ENCODE data around the gene GSN. TPM values are rescaled to one million over a fixed set of nuclear protein-coding genes. Genes with fewer than 3 reads are reported as not detected.

Gene GSN
- total RNA-seq, 1 donor from 2014 or later: 291 TPM

- no peaks in the 10 kb centered on the region for H3K27me3 Mint-ChIP-seq (ENCODE audit: low read depth)
- H3K4me3 Mint-ChIP-seq (ENCODE audit: unreplicated experiment): peak overlapping the region; percentile 44
- H3K27ac Mint-ChIP-seq (ENCODE audit: unreplicated experiment): peak overlapping the region; percentile 83
- H3K36me3 Mint-ChIP-seq (ENCODE audit: low read depth): peaks cover 18% of the 10 kb centered on the region
- peak; percentile 60 for DNase-seq (ENCODE audit: low spot score)
- H3K4me1 Mint-ChIP-seq (ENCODE audit: low read depth): peaks cover 50% of the 10 kb centered on the region
- H3K9me3 Mint-ChIP-seq (ENCODE audit: low read depth): no peaks in the 10 kb centered on the region
- TF ChIP-seq, protein P1, sequence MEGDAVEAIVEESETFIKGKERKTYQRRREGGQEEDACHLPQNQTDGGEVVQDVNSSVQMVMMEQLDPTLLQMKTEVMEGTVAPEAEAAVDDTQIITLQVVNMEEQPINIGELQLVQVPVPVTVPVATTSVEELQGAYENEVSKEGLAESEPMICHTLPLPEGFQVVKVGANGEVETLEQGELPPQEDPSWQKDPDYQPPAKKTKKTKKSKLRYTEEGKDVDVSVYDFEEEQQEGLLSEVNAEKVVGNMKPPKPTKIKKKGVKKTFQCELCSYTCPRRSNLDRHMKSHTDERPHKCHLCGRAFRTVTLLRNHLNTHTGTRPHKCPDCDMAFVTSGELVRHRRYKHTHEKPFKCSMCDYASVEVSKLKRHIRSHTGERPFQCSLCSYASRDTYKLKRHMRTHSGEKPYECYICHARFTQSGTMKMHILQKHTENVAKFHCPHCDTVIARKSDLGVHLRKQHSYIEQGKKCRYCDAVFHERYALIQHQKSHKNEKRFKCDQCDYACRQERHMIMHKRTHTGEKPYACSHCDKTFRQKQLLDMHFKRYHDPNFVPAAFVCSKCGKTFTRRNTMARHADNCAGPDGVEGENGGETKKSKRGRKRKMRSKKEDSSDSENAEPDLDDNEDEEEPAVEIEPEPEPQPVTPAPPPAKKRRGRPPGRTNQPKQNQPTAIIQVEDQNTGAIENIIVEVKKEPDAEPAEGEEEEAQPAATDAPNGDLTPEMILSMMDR (IDR thresholded peaks at IDR 0.05): no peak
Measured at GRCh38 chr9:121298689-121299466, 30.9 kb downstream of the GSN start.

GRCh38 chr9:121299467-121300282 is 31.7 kb downstream of the GSN start:
- Mint-ChIP-seq H3K36me3 (ENCODE audit: low read depth) (peaks cover 22% of the 10 kb centered on the region), H3K4me3 (ENCODE audit: unreplicated experiment) (peak overlapping the region; percentile 69), H3K27me3 (ENCODE audit: low read depth) (no peaks in the 10 kb centered on the region), H3K4me1 (ENCODE audit: low read depth) (peaks cover 49% of the 10 kb centered on the region), H3K9me3 (ENCODE audit: low read depth) (no peaks in the 10 kb centered on the region), H3K27ac (ENCODE audit: unreplicated experiment) (peak overlapping the region; percentile 38)
- TF ChIP-seq, protein P1 (IDR thresholded peaks at IDR 0.05): peak; percentile 26
- peak; percentile 90 for DNase-seq (ENCODE audit: low spot score)

DNA sequence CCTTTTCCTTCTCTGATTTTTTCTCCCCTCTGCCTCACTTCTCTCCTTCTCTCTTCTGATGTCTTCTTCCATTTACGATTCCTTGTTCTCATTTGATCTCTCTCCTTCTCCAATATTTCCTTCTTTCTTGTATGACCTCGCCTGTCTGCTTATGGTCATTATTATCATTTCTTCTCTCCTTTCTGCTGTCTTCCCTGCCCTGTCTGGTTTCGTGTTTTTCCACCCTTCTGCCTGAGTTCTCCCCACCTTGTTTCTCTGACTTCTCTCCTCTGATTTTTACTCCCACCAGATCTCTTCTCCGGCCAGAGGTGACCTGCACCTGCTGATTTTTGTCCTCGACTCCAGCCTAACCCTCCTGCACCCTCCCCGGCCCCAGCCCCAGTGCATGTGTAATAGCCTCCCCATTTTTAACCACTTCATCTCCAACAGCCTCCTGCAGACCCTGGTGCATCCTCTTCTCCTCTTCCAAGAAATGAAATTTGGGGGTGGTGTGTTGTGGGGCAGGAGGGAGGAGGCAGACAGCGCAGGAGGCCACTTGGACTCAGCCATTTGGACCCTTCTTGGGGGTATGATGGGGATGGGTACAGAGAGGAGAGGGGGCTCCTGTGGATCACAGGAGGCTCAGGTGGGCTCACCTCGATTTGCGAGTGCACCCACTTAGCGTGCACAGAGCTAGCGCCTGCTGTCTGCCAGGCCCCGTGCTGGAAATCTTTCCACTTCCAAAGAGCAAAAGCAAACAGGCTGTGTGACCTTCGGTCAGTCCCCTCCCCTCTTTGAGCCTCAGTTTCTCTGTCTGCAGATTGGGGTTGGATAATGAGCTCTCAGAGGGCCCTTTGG is 32.5 kb downstream of the GSN start:
- H3K4me1 Mint-ChIP-seq (ENCODE audit: low read depth): peaks cover 41% of the 10 kb centered on the region

GRCh38 chr9:121301881-121302286 is 33.9 kb downstream of the GSN start:
- H3K27ac Mint-ChIP-seq (ENCODE audit: unreplicated experiment): no peak overlapping the region
- no peak overlapping the region for H3K4me3 Mint-ChIP-seq (ENCODE audit: unreplicated experiment)
- peaks cover 17% of the 10 kb centered on the region for H3K36me3 Mint-ChIP-seq (ENCODE audit: low read depth)
- TF ChIP-seq, protein P1 (IDR thresholded peaks at IDR 0.05): no peak
- DNase-seq (ENCODE audit: low spot score): peak; percentile 74
- H3K27me3 Mint-ChIP-seq (ENCODE audit: low read depth): no peaks in the 10 kb centered on the region
- no peaks in the 10 kb centered on the region for H3K9me3 Mint-ChIP-seq (ENCODE audit: low read depth)
- peaks cover 38% of the 10 kb centered on the region for H3K4me1 Mint-ChIP-seq (ENCODE audit: low read depth)

More for the DNA sequence above, 32.5 kb downstream of the GSN start:
- peak overlapping the region; percentile 69 for H3K4me3 Mint-ChIP-seq (ENCODE audit: unreplicated experiment)
- H3K27me3 Mint-ChIP-seq (ENCODE audit: low read depth): no peaks in the 10 kb centered on the region
- no peaks in the 10 kb centered on the region for H3K9me3 Mint-ChIP-seq (ENCODE audit: low read depth)
- H3K27ac Mint-ChIP-seq (ENCODE audit: unreplicated experiment): peak overlapping the region; percentile 38
- TF ChIP-seq, protein P1 (IDR thresholded peaks at IDR 0.05): no peak
- peak; percentile 41 for DNase-seq (ENCODE audit: low spot score)
- H3K36me3 Mint-ChIP-seq (ENCODE audit: low read depth): peaks cover 17% of the 10 kb centered on the region

All from chondrocyte (in vitro differentiated cells).